ENCODE measurements around the gene PKDCC. TPM values are rescaled to one million over a fixed set of nuclear protein-coding genes. Genes with fewer than 3 reads are reported as not detected.
"Not testable (repeated sequence)": the region's sequence is repeated elsewhere in the genome, so short reads cannot be mapped to it uniquely, and the experiment has no call there.

The PKDCC gene
- total RNA-seq, 2 donors from 2014 or later = 85.3 to 105 TPM

DNA sequence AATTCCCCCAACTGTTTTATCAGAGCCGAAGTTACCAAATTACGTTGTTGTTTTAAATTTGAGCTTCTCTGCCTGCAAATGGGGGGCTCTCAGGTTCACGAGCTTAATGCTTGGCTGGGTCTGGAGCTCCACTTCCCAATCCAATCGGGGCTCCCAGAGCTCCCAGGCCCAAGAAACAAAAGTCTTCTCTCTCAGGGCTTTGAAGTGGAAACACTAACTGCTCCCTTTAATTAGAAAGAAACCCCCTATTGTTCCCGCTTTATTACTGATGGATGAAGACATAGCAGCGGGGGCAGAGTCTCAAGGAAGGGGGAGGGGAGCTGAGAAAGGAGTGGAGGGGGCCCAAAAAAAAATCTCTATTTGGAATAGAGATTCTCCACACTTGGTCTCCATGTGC lies 15.6 kb upstream of the PKDCC start:
- Mint-ChIP-seq H3K4me3 (no peak overlapping the region), H3K4me1 (peaks cover 69% of the 10 kb centered on the region), H3K36me3 (ENCODE audit: low read depth) (peaks cover 2% of the 10 kb centered on the region), H3K27ac (no peak overlapping the region), H3K27me3 (ENCODE audit: insufficient read depth) (peaks cover 7% of the 10 kb centered on the region), H3K9me3 (no peaks in the 10 kb centered on the region)
- no peak for DNase-seq
- no peak overlapping the region for H3K4me3 ChIP-seq (ENCODE audit: low read length)
- no peak overlapping the region for H3K9ac ChIP-seq (ENCODE audit: extremely low read depth, low read length, poor library complexity, severe bottlenecking)
- no peaks in the 10 kb centered on the region for H3K9me3 ChIP-seq (ENCODE audit: control insufficient read depth, low read length)
- H3K27ac ChIP-seq (ENCODE audit: low read depth, low read length) = no peak overlapping the region
- no peaks in the 10 kb centered on the region for H3K27me3 ChIP-seq (ENCODE audit: control insufficient read depth, insufficient read depth, low read length, poor library complexity, severe bottlenecking)
- WGBS, 2 experiments (ENCODE audit: insufficient coverage in 1 of 2, insufficient read length in 1 of 2) = 62 to 65% methylated on average over 4 to 6 of the region's 6 CpGs
- TF ChIP-seq, protein P1, sequence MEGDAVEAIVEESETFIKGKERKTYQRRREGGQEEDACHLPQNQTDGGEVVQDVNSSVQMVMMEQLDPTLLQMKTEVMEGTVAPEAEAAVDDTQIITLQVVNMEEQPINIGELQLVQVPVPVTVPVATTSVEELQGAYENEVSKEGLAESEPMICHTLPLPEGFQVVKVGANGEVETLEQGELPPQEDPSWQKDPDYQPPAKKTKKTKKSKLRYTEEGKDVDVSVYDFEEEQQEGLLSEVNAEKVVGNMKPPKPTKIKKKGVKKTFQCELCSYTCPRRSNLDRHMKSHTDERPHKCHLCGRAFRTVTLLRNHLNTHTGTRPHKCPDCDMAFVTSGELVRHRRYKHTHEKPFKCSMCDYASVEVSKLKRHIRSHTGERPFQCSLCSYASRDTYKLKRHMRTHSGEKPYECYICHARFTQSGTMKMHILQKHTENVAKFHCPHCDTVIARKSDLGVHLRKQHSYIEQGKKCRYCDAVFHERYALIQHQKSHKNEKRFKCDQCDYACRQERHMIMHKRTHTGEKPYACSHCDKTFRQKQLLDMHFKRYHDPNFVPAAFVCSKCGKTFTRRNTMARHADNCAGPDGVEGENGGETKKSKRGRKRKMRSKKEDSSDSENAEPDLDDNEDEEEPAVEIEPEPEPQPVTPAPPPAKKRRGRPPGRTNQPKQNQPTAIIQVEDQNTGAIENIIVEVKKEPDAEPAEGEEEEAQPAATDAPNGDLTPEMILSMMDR (conservative IDR thresholded peaks at IDR 0.05) = no peak
- H3K36me3 ChIP-seq (ENCODE audit: control insufficient read depth, insufficient read depth, low read length) = no peaks in the 10 kb centered on the region
- peaks cover 32% of the 10 kb centered on the region for H3K4me1 ChIP-seq (ENCODE audit: control insufficient read depth, insufficient read depth, low read length)

DNA sequence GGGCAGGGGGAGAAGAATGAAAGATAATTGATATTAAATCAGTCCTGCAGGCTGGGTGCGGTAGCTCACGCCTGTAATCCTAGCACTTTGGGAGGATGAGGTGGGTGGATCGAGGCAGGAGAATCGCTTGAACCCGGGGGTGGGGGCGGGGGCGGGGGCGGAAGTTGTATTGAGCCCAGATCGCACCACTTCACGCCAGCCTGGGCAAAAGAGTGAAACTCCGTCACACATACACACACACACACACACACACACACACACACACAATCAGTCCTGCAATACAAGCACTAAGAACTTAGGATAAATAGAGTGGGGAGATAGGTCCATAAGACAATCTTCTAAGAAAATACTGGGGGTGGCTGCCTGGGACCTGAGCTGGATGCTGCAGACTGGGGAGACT lies 15.1 kb upstream of the PKDCC start:
- H3K36me3 ChIP-seq (ENCODE audit: control insufficient read depth, insufficient read depth, low read length) = no peaks in the 10 kb centered on the region
- Mint-ChIP-seq H3K27ac (no peak overlapping the region), H3K9me3 (no peaks in the 10 kb centered on the region), H3K4me3 (no peak overlapping the region), H3K27me3 (ENCODE audit: insufficient read depth) (peaks cover 4% of the 10 kb centered on the region), H3K36me3 (ENCODE audit: low read depth) (peaks cover 2% of the 10 kb centered on the region), H3K4me1 (peaks cover 73% of the 10 kb centered on the region)
- TF ChIP-seq, protein P1 (conservative IDR thresholded peaks at IDR 0.05) = no peak
- no peak overlapping the region for H3K27ac ChIP-seq (ENCODE audit: low read depth, low read length)
- H3K4me3 ChIP-seq (ENCODE audit: low read length) = no peak overlapping the region
- 57 to 80% methylated on average over 1 to 6 of the region's 11 CpGs for WGBS, 2 experiments (ENCODE audit: insufficient coverage in 1 of 2, insufficient read length in 1 of 2)
- peaks cover 32% of the 10 kb centered on the region for H3K4me1 ChIP-seq (ENCODE audit: control insufficient read depth, insufficient read depth, low read length)
- no peak overlapping the region for H3K9ac ChIP-seq (ENCODE audit: extremely low read depth, low read length, poor library complexity, severe bottlenecking)
- no peaks in the 10 kb centered on the region for H3K9me3 ChIP-seq (ENCODE audit: control insufficient read depth, low read length)
- H3K27me3 ChIP-seq (ENCODE audit: control insufficient read depth, insufficient read depth, low read length, poor library complexity, severe bottlenecking) = no peaks in the 10 kb centered on the region
- DNase-seq = no peak

DNA sequence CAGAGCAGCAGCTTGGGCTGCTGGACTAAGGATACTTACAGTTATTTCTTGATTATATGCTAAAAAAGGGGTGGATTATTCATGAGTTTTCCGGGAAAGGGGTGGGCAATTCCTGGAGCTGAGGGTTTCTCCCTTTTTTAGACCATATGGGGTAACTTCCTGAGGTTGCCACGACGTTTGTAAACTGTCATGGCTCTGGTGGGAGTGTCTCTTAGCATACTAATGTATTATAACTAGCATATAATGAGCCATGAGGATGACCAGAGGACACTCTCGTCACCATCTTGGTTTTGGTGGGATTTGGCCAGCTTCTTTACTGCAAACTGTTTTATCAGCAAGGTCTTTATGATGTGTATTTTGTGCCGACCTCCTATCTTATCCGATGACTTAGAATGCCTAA lies 13.7 kb upstream of the PKDCC start:
- not testable (repeated sequence) for H3K27me3 ChIP-seq (ENCODE audit: control insufficient read depth, insufficient read depth, low read length, poor library complexity, severe bottlenecking); DNase-seq; H3K27ac Mint-ChIP-seq; H3K9me3 Mint-ChIP-seq; H3K9me3 ChIP-seq (ENCODE audit: control insufficient read depth, low read length); H3K27ac ChIP-seq (ENCODE audit: low read depth, low read length); H3K36me3 Mint-ChIP-seq (ENCODE audit: low read depth); H3K4me3 ChIP-seq (ENCODE audit: low read length); H3K27me3 Mint-ChIP-seq (ENCODE audit: insufficient read depth); H3K9ac ChIP-seq (ENCODE audit: extremely low read depth, low read length, poor library complexity, severe bottlenecking); H3K36me3 ChIP-seq (ENCODE audit: control insufficient read depth, insufficient read depth, low read length); H3K4me3 Mint-ChIP-seq
- H3K4me1 ChIP-seq (ENCODE audit: control insufficient read depth, insufficient read depth, low read length) = peaks cover 32% of the 10 kb centered on the region
- H3K4me1 Mint-ChIP-seq = peaks cover 64% of the 10 kb centered on the region
- 76 to 96% methylated on average over 4 of the region's 6 CpGs for WGBS, 2 experiments (ENCODE audit: insufficient coverage in 1 of 2, insufficient read length in 1 of 2)

DNA sequence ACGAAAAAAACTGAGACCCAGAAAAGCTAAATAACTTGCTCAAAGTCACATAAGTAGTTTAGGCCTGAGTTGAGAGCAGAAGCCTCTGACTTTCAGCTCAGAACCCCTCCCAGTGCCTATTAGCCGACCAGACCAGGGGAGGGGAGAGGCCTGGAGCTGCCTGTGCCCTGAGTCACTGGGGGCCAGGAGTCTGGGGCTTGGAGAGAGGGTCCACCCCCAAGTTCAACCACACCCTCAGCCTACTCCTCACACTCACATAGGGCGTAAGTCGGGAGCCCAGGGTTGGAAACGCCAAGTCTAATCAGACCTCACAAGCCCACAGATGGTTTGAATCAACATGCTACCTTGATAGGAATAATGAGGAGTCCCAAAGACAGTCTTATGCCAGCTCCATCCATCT lies 12.6 kb upstream of the PKDCC start:
- DNase-seq = peak; percentile 56
- Histone ChIP-seq H3K27ac (ENCODE audit: low read depth, low read length) (no peak overlapping the region), H3K27me3 (ENCODE audit: control insufficient read depth, insufficient read depth, low read length, poor library complexity, severe bottlenecking) (no peaks in the 10 kb centered on the region), H3K36me3 (ENCODE audit: control insufficient read depth, insufficient read depth, low read length) (no peaks in the 10 kb centered on the region), H3K4me1 (ENCODE audit: control insufficient read depth, insufficient read depth, low read length) (peaks cover 24% of the 10 kb centered on the region), H3K4me3 (ENCODE audit: low read length) (no peak overlapping the region), H3K9ac (ENCODE audit: extremely low read depth, low read length, poor library complexity, severe bottlenecking) (no peak overlapping the region), H3K9me3 (ENCODE audit: control insufficient read depth, low read length) (no peaks in the 10 kb centered on the region)
- Mint-ChIP-seq H3K36me3 (ENCODE audit: low read depth) (peaks cover 2% of the 10 kb centered on the region), H3K27me3 (ENCODE audit: insufficient read depth) (peaks cover 1% of the 10 kb centered on the region), H3K4me3 (no peak overlapping the region), H3K4me1 (peaks cover 56% of the 10 kb centered on the region), H3K27ac (no peak overlapping the region), H3K9me3 (no peaks in the 10 kb centered on the region)
- 80 to 88% methylated on average over 3 to 5 of the region's 5 CpGs for WGBS, 2 experiments (ENCODE audit: insufficient coverage in 1 of 2, insufficient read length in 1 of 2)
- TF ChIP-seq, protein P1 (conservative IDR thresholded peaks at IDR 0.05) = no peak

All from endodermal cell (in vitro differentiated cells).